Esophagus squamous epithelium (tissue), 5 donors: Measurements from ENCODE around the gene METTL4. TPM values are rescaled to one million over a fixed set of nuclear protein-coding genes. Genes with fewer than 3 reads are reported as not detected.
"Not testable (repeated sequence)": the region's sequence is repeated elsewhere in the genome, so short reads cannot be mapped to it uniquely, and the experiment has no call there.

Experiments used
- DNase-seq: peaks from one replicate; lab custom pipeline; 2025; lab: John Stamatoyannopoulos, UW
- H3K27ac ChIP-seq, 4 donors: fragments of 200-600 bp; sonication (generic); one replicate each; pipeline ENCODE4 v1.5.1; 2016 to 2019; ENCODE audit warnings: mild to moderate bottlenecking in 1 of 4
- H3K27me3 ChIP-seq, 4 donors: fragments of 200-600 bp; sonication (generic); 1 replicate in 3 of 4; 2 replicates in 1 of 4; pipeline versions ENCODE4 v1.5.1 to v1.6.0; 2017 to 2021; ENCODE audit warnings: antibody characterized with exemption in 1 of 4
- H3K36me3 ChIP-seq, 3 donors: fragments of 200-600 bp; sonication (generic); one replicate each; pipeline ENCODE4 v1.5.1; 2016 to 2019
- H3K4me1 ChIP-seq, 3 donors: fragments of 200-600 bp; sonication (generic); one replicate each; pipeline ENCODE4 v1.5.1; 2017 to 2019
- H3K4me3 ChIP-seq, 4 donors: fragments of 200-600 bp; sonication (generic); 1 replicate in 3 of 4; 2 replicates in 1 of 4; pipeline ENCODE4 v1.5.1; 2016 to 2019; ENCODE audit warnings: mild to moderate bottlenecking in 2 of 4, moderate library complexity in 1 of 4
- H3K9me3 ChIP-seq, 3 donors: fragments of 200-600 bp; sonication (generic); one replicate each; pipeline ENCODE4 v1.5.1; 2016 to 2019
- POLR2A ChIP-seq, 4 donors: fragments of 450-650 bp; IDR thresholded peaks; one replicate each; pipeline ENCODE4 v1.6.1; 2017; ENCODE audit warnings: antibody characterized with exemption in 4 of 4, mild to moderate bottlenecking in 4 of 4, moderate library complexity in 3 of 4
- WGBS, 2 donors: methylation state at CpG; one replicate each; pipeline ENCODE4 v1.1.5; 2018; 5-methylcytosine and 5-hydroxymethylcytosine counted together
- intact Hi-C: fragments of 100-400 bp; cut with DNase I; formaldehyde crosslinking; loops from one replicate; pipeline ENCODE4 v1.15.0; 2022
- total RNA-seq, 4 donors: library from RNA; depleted of rRNA; stranded (reverse); fragments of >200 nt; gene quantifications; one replicate each; pipeline ENCODE4 v1.1.0, GENCODE V29; 2016
- TF ChIP-seq, protein P1 (sequence below), 6 experiments: fragments of 450-650 bp in 4 of 6; fragments of 200-600 bp in 2 of 6; sonication (generic) in 2 of 6; IDR thresholded peaks; one replicate each; pipeline ENCODE4 v1.5.1; 2016 to 2019; ENCODE audit warnings: antibody characterized with exemption in 6 of 6, mild to moderate bottlenecking in 4 of 6, moderate library complexity in 4 of 6
- donor health status: DM: yes; HTN: yes; CAD: no.

METTL4 gene
- total RNA-seq, 4 donors from 2014 or later, result 1.8 to 6.7 (median 4.4) TPM

- intact Hi-C loops, result no loop called here
- no peaks in the 10 kb centered on the region for H3K9me3 ChIP-seq
- H3K36me3 ChIP-seq, result peaks cover 0 to 8% (median 0%) of the 10 kb centered on the region in 3 donors
- 90 to 92% methylated on average over 2 of the region's 2 CpGs for WGBS, 2 donors
- no peak for DNase-seq
- no peak overlapping the region for H3K4me3 ChIP-seq
- no peaks in the 10 kb centered on the region for H3K4me1 ChIP-seq
- no peaks in the 10 kb centered on the region for H3K27me3 ChIP-seq
- TF ChIP-seq POLR2A (IDR thresholded peaks at IDR 0.05), result no peak
- H3K27ac ChIP-seq, result no peak overlapping the region
These were observed 39.6 kb downstream of the METTL4 start for GRCh38 chr18:2531751-2532150.

DNA sequence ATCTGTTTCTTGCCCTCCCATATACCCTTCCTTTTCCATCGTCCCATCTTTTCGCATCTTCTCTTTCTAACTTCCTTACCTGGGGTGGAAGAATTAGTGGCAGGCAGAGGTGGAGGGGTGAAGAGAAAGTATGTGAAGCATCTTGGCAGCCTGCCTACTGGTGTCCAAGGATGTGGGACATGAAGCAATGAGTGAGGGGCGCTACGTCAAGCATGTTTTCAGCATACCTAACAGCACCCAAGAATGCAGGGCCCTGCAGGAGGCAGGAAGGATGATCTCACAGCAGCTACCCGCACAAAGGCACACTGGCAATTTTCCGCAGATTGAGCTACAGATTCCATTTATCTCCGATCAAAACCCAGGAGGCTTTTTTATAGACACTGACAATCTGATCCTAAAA lies 42.2 kb downstream of the METTL4 start:
- no peak for TF ChIP-seq POLR2A (IDR thresholded peaks at IDR 0.05)
- TF ChIP-seq, protein P1, sequence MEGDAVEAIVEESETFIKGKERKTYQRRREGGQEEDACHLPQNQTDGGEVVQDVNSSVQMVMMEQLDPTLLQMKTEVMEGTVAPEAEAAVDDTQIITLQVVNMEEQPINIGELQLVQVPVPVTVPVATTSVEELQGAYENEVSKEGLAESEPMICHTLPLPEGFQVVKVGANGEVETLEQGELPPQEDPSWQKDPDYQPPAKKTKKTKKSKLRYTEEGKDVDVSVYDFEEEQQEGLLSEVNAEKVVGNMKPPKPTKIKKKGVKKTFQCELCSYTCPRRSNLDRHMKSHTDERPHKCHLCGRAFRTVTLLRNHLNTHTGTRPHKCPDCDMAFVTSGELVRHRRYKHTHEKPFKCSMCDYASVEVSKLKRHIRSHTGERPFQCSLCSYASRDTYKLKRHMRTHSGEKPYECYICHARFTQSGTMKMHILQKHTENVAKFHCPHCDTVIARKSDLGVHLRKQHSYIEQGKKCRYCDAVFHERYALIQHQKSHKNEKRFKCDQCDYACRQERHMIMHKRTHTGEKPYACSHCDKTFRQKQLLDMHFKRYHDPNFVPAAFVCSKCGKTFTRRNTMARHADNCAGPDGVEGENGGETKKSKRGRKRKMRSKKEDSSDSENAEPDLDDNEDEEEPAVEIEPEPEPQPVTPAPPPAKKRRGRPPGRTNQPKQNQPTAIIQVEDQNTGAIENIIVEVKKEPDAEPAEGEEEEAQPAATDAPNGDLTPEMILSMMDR (IDR thresholded peaks at IDR 0.05), result no peak
- H3K4me3 ChIP-seq, result no peak overlapping the region
- no peaks in the 10 kb centered on the region for H3K27me3 ChIP-seq
- no peak for DNase-seq
- H3K36me3 ChIP-seq, result no peaks in the 10 kb centered on the region
- H3K9me3 ChIP-seq, result no peaks in the 10 kb centered on the region
- H3K4me1 ChIP-seq, result no peaks in the 10 kb centered on the region
- intact Hi-C loops, result no loop called here
- WGBS, 2 donors, result 97 to 99% methylated on average over 5 of the region's 7 CpGs
- no peak overlapping the region for H3K27ac ChIP-seq

- intact Hi-C loops, result no loop called here
These were observed 45.0 kb downstream of the METTL4 start for GRCh38 chr18:2526329-2526728.

GRCh38 chr18:2524794-2525198 lies 46.5 kb downstream of the METTL4 start:
- intact Hi-C loops, H3K27ac ChIP-seq, H3K9me3 ChIP-seq, H3K4me3 ChIP-seq, H3K36me3 ChIP-seq, H3K4me1 ChIP-seq, DNase-seq, H3K27me3 ChIP-seq: not testable (repeated sequence)
- 19 to 35% methylated on average over 2 of the region's 2 CpGs for WGBS, 2 donors

More at GRCh38 chr18:2526329-2526728, 45.0 kb downstream of the METTL4 start:
- no peaks in the 10 kb centered on the region for H3K4me1 ChIP-seq
- no peaks in the 10 kb centered on the region for H3K36me3 ChIP-seq
- WGBS, 2 donors, result 41 to 51% methylated on average over 2 of the region's 2 CpGs
- no peak for TF ChIP-seq POLR2A (IDR thresholded peaks at IDR 0.05)
- TF ChIP-seq, protein P1 (IDR thresholded peaks at IDR 0.05), result no peak
- no peaks in the 10 kb centered on the region for H3K27me3 ChIP-seq
- no peaks in the 10 kb centered on the region for H3K9me3 ChIP-seq
- H3K27ac ChIP-seq, result no peak overlapping the region
- H3K4me3 ChIP-seq, result no peak overlapping the region
- no peak for DNase-seq

DNA sequence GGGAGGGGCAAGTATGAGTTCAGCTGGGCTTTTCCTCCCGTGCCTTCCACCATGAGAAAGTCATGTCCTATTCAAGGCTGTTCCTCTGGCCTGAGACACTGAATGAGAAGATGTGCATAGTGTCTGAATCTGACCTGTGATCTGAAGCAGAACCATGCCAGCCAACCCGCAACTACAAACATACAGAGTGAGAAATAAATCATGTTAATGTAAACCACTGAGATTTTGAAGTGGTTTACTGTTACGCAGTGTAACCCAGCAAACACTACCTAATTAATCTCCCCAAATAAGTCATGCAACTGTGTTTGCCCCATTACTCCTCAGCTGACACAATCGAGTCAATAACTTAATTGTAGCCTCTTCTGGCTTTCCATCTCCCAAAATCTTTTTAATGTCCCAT lies 49.2 kb downstream of the METTL4 start:
- 86 to 87% methylated on average over 4 of the region's 4 CpGs for WGBS, 2 donors
- no peak for DNase-seq
- Histone ChIP-seq H3K4me3 (no peak overlapping the region), H3K27ac (no peak overlapping the region), H3K27me3 (no peaks in the 10 kb centered on the region), H3K9me3 (no peaks in the 10 kb centered on the region), H3K4me1 (no peaks in the 10 kb centered on the region), H3K36me3 (no peaks in the 10 kb centered on the region)
- intact Hi-C loops, result no loop called here
- TF ChIP-seq POLR2A (IDR thresholded peaks at IDR 0.05), result no peak
- TF ChIP-seq, protein P1 (IDR thresholded peaks at IDR 0.05), result no peak

DNA sequence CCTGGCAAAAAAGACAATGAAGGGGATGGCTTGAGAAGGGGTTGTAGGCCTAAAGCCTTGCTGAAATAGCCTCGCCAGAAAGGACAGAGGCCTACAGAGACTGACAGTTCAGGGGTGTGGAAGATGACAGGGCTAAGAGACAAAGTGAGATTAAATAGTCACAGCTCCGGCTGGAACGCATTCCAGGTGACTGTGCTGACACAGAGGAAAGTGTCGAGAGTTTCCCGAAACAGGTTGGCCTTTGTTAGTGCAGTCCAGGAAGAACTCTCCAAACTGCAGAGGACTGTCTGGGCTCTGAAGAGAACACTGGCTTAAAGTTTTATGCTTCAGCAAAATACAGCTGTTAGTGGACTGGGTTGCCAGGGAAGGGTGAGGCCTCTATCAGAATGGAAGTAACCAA lies 52.8 kb downstream of the METTL4 start:
- intact Hi-C loops, result no loop called here
- peak overlapping the region in 2 of 4 donors; percentile 35 to 64 for H3K27ac ChIP-seq

More for the DNA sequence above, 52.8 kb downstream of the METTL4 start:
- no peak for DNase-seq
- H3K9me3 ChIP-seq, result no peaks in the 10 kb centered on the region
- H3K4me3 ChIP-seq, result no peak overlapping the region
- H3K36me3 ChIP-seq, result no peaks in the 10 kb centered on the region
- no peaks in the 10 kb centered on the region for H3K27me3 ChIP-seq
- TF ChIP-seq, protein P1 (IDR thresholded peaks at IDR 0.05), result no peak
- no peak for TF ChIP-seq POLR2A (IDR thresholded peaks at IDR 0.05)
- peaks cover 5 to 20% (median 11%) of the 10 kb centered on the region in 3 donors for H3K4me1 ChIP-seq
- WGBS, 2 donors, result 49 to 61% methylated on average over 5 of the region's 5 CpGs
